Gastroesophageal sphincter (tissue), 3 donors: ENCODE measurements around the gene HSPBAP1.

ENCODE experiments used
- CTCF ChIP-seq, 4 experiments: fragments of 200-600 bp in 2 of 4; fragments of 450-650 bp in 2 of 4; sonication (generic) in 1 of 4; IDR thresholded peaks; one replicate each; pipeline ENCODE4 v1.5.1; 2017 to 2019; ENCODE audit warnings: antibody characterized with exemption in 4 of 4, mild to moderate bottlenecking in 2 of 4, moderate library complexity in 2 of 4
- EP300 ChIP-seq: sonication (generic); formaldehyde crosslinking; IDR thresholded peaks from one replicate; pipeline ENCODE4 v1.6.1; 2017; ENCODE audit warnings: antibody characterized with exemption, mild to moderate bottlenecking
- POLR2A ChIP-seq, 2 donors: fragments of 450-650 bp; IDR thresholded peaks; one replicate each; pipeline ENCODE4 v1.6.1; 2017; ENCODE audit warnings: antibody characterized with exemption in 2 of 2, mild to moderate bottlenecking in 2 of 2, moderate library complexity in 1 of 2
- POLR2AphosphoS5 ChIP-seq: sonication (generic); formaldehyde crosslinking; IDR thresholded peaks from one replicate; pipeline ENCODE4 v1.6.1; 2017; ENCODE audit warnings: antibody characterized with exemption

GRCh38 chr3:122828281-122828680, 34.6 kb upstream of the HSPBAP1 start:
- TF ChIP-seq EP300 (no peak), CTCF (IDR thresholded peaks at IDR 0.05) (no peak), POLR2A (IDR thresholded peaks at IDR 0.05) (no peak), POLR2AphosphoS5 (no peak)
